GM21367 (cell line): ENCODE results near the gene GABRB3.

Experiments
- ATAC-seq: cut with Tn5 transposase; IDR thresholded peaks from one replicate; pipeline ENCODE4 v1.9.1; 2021; ENCODE audit not compliant: unreplicated experiment

GABRB3 gene

DNA sequence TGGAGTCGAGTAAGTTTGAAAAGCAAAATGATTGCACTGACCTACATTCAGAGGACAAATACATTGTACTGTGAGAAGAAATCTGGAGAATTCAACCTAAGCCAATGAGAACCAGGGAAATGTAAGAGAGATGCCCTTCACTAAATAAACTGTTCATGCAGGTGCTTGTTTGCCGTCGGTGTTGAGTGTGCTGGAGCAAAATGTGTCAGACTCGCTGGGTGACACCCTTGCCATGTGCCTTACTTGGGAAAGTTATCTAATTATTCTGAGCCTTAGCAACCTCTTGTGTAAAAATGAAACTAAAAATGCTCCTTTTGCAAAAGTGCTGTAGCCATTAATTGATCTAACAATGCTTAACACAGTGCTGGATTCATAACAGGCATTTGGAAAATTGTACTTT lies 140.4 kb downstream of the GABRB3 start:
- ATAC-seq = no peak

DNA sequence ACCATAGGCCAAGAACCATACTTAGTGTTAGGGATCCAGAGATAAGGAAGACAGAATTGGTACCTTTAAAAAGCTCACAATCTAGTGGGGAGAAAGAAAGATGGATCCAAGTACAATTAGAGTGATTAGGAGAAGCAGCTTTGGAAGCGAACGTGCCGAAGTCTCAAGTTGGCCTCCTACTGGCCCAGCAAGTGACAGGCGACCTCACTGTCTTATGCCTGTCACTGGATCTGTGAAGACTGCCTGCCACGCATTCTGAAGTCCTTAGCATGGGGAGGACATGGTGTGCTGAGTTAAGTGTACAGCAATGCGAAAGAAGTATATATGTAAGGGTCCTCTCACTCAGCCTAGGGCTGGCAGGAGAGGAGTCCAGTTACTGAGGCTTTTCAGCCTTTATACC lies 141.0 kb downstream of the GABRB3 start:
- ATAC-seq = no peak

DNA sequence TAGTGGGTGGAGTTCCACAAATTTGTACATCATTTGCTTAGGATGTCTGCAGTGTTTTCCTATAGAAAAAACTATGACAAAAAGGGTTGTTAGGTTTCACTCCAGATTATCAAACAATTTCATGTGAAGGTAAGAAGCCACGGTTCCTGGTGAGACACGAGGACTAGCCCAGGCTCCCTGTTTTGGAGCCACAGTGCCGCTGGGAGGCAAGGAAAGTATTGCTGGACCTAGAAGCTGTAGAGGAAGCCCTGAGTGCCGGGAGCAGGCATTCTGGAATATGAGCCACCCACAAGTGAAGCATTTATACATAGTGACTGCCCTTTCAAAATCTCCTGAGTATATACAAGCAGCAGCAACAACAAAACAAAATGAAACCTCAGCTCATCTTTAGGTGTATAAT lies 142.0 kb downstream of the GABRB3 start:
- ATAC-seq = no peak

DNA sequence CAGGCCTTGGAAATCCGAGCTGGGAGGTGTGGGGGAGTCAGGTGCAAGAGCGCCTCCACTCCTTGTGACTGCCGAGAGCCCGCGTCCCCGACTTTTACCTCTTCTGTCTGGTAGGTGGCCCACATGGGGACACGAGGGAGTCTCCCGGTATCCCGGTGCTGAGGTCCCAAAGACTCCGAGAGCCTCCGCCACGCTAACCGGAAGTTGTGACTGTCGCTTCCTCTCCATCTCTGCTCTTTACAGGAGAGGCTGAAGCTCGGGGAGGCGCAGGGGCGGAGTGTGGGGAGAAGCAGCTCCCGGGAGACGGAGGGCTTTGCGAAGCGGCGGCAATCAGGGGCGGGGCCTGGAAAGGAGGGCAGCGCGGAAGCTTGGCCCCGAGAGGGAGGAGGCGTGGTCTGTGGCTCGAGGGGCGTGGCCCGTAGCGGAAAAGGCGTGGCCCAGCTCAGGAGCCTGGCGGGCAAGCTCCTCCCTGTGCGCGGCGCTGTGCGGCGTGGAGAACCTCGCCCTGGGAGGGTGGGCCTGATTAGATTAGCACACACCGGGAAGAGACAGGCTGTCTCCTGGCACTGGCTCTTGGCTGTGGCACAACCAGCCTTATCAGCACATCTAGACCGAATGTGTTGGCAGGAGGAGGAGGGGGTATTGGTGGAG lies 143.9 kb downstream of the GABRB3 start:
- no peak for ATAC-seq

DNA sequence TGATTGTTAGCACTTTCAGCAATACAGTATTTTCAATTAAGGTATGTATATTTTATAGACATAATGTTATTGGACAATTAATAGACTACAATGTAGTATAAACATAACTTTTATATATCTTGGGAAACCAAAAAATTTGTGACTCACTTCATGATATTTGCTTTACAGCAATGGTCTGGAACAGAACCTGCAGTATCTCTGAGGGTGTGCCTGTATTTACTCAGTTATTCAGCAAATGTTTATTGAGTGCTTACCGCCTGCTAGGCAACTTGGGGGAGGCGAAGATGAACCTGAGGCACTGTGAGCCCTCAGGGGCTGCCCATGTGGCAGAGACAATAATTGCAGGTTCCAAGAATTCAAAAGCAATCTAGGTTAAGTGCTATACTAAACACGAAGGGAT lies 144.8 kb downstream of the GABRB3 start:
- ATAC-seq = no peak

DNA sequence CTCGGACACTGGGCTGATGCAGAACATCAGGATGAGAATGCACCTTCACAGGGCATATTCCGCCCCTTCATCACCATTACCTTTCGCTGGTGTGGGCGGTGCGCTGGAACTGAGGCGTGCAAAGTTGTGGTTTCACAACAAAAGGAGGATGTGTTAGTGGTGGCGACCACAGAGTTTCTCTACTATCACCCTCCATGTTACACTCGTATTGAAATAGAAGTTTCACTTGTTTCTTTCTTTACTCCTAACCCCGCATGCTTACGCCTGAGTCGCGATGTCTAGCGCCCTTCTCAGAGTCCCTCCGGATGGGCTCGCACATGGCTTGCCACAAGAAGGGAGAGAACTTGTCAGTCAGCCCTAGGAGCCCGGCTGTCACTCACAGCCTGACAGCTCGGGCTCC lies 148.7 kb downstream of the GABRB3 start:
- no peak for ATAC-seq

DNA sequence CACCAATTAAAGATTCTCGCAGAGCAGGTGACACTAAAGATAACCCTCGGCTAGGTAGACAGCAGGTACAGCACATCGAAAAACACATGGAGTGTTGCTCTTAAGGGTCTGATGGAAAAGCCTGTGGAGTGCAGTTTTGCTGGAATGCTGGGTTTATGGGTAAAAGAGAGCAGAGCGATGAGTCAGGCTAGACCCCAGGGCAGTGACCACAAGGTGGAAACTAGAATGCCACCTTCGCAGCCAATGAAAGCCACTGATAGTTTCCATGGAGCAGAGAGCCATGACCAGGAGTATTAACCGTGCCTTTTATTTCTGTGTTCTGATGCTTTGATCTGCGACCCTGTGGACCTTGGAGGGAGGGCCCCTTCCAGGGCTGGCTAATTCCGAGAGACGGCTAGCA lies 149.8 kb downstream of the GABRB3 start:
- no peak for ATAC-seq

DNA sequence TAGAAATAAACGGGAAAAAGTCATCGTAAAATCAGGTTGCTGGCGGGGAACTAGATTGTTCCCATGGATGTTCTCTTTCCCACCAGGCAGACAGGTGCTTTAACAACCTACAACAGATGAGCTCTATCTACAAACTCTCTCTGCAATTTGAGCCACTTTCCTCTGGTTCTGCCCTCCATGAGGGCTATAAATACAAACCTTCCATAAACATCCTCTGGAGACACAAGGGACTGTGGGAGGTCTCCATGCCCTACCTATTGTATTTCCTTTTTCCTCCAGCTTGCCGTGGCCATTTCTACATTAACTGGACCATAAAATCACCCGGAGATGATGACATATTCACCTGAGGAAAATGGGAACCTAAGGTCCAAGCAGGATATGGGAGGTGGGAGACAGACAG lies 151.1 kb downstream of the GABRB3 start:
- ATAC-seq = no peak

DNA sequence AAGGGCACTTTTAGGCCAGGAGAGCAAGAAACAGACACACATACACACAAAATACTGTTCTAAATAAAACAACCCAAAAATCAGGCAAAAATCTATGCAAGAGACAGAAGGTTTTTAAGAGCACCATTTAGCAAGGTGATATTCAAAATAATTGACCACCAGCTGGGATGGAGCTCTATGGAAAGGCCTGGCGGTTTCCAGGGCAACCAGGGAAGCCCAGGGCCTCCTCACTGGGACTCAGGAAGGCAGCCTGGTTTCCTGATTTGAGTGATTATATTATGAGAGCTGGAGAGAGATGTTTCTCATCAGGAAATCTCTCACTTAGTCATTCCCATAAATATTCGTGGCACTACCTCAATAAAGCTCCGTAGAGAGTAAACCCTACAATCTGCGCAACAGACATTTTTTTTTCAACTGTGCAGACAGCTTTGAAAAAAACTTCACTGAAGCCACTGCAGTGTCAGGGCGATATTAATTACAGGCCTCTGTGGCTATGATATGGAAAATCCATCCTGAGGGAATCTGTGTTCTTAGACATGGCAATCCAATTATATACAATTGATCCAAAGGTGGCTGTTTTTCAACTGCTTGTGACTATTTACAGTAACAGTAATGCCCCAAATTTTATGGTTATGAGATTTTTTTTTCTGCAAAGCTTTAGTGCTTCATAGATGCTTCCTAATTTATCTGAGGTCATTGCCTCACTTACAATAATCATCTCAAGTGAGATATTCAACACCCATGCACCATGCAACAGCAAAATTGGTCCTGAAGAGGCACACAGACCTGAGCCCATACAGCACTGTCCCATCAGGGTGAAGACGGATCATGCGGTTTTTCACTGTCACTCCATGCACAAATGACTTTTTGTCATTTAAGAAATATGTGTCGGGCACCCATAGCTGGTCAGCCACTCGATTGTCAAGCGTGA lies 152.1 kb downstream of the GABRB3 start:
- no peak for ATAC-seq

DNA sequence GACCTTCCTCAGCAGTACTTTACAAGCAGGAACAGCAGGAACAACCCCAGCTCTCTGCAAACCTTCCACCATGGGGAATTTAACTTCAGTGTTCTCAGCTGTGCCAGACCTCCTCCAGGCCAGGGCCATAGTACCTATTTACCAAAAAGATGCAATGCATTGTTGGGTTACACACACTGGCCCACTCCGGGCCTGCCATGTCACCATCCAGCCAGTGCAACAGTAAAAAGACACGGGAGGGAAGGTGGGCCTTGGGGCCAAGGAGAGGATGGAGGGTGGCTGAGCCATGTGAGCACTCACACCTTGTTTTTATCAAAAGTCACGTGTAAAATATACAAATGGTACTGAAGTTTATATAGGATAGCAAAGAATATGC lies 157.0 kb downstream of the GABRB3 start:
- no peak for ATAC-seq

DNA sequence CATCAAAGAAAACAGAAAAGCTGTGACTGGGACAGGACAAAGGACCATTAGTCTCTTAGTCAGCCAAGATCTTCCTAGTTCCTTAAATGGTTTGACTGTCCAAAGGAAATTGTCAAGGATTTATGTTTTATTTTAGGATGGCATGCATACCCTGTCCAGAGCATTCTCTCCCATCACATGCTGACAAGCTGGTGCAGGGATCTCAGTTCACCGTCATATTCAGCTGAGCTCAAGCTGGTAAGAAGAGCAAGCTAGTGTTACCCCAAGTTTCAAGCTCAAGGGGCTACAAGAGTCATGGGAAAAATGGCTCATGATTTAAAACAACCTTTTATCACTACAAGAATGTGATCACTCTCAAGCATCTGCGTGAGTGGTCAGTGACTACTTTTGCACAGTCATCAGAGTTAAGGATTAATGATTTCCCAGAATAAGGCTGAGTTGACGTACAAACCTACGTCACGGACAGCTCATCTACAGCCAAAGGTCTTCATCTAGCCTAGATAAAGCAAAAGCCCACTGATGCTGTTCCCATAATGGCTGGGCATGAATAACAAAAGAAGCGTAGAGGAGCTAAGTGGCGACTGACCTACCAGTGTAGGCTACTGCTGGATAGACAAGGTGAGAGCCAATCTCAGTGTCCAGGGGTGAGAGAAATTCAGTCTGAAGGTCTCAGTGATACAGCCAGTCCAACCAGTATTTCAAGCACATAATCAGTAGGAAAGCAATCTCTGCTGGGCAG lies 157.5 kb downstream of the GABRB3 start:
- no peak for ATAC-seq

DNA sequence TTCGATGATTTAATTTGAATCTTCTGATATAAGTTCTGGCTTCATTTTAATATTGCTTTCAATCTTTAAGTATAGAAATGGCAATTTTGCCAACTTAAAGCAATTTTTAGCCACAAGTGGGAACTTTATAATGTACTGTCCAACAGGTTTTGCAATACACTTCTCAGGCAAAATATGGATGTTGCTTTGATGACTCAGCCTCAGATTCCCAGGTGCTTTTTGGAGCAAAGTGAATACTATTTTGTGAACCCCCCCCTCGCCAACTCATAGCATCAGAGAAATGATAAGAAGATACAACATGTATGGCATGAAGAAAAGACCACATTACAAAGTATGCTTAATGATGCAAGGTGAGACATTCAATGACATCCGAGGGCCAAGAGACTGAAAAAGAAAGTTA lies 158.1 kb downstream of the GABRB3 start:
- no peak for ATAC-seq

DNA sequence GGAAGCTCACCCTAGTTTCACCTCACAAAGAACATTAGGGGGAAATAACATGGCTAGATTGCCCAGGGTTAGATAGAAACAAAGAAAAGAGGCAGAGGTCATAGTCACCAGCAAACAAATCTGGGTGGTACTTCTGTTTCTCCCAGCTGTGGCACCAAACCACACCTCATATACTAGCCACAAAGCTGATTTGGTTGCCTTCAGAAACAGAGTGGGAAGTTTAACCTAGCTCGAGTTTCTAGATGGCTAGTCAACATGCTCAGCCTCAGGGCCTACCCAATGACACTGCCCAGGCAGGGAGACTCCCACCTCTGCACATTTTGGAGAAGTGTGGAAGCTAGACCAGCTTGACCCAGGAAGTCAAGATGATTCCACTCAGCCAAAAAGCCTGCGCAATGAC lies 174.2 kb downstream of the GABRB3 start:
- no peak for ATAC-seq

DNA sequence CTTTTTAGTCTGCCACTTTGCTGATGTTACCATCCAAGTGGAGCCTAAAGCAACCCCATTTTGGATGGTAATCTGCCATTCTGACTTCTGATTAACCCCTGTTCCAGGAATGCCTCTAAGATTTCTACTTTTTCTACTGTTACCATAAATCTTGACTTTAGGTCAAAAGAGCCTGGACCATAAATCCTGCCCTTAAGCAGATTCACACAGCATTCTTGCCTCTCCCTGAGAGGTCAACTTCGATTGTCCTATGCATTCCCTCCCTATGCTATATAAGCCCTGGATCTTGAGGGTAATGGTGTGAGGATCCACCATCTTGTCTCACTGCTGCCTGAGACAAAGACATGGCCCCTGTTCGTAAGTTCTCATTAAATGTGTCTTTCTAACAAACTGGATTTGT lies 177.3 kb downstream of the GABRB3 start:
- no peak for ATAC-seq

DNA sequence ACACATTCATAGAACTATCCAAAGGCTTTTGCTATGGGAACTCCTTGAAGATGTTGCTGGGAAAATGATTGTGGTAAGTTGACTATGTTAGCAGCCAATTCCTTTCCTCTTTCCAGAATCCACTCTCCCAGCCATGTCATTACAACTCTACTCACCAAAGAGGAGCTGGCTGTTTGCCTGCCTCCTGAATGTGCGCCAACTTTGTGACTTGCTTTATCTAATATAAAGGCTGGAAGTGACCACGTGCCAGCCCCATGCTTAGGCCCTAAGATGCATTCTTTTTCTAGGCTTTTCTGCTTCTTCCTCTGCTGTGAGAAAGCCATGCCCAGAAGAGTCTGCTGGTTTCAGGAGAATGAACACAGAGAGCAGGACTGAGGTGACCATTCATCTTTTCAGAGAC lies 182.2 kb downstream of the GABRB3 start:
- ATAC-seq = no peak

DNA sequence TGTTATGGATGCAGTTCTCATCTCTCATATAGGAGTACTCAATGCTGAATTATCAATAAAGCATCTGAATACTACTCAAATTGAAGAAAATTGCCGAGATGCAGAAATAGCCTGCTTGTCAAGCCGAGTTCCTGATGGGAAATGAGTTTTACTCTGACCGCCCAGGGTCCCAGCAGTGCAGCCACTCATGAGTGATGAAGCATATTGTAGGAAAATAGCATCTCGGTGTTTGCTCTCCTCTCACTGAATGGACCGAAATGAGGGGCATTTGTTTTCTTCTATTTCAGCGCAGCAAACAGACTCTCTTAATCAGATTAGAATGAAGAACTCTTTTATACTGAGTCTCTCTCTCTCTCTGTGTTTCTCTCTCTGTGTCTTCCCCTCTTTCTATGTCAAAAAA lies 190.0 kb downstream of the GABRB3 start:
- no peak for ATAC-seq

DNA sequence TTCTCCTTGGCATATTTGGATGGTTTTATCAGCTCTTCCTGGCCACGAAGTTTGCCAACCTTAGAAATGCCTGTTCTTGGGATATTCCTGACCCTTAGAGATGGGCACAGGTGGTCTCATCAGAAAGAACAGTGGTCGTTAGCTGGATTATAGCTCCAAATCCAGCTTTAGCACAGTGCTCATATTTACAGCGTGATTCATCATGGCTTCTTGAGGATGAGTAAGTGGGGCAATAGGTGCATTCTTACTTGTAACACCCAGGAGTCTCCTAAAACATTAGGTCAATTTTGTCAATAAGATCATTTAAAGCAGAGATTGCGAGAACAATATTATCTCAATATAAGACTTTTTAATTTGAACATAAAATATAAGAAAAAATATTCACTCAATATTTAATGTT lies 191.9 kb downstream of the GABRB3 start:
- ATAC-seq = no peak

DNA sequence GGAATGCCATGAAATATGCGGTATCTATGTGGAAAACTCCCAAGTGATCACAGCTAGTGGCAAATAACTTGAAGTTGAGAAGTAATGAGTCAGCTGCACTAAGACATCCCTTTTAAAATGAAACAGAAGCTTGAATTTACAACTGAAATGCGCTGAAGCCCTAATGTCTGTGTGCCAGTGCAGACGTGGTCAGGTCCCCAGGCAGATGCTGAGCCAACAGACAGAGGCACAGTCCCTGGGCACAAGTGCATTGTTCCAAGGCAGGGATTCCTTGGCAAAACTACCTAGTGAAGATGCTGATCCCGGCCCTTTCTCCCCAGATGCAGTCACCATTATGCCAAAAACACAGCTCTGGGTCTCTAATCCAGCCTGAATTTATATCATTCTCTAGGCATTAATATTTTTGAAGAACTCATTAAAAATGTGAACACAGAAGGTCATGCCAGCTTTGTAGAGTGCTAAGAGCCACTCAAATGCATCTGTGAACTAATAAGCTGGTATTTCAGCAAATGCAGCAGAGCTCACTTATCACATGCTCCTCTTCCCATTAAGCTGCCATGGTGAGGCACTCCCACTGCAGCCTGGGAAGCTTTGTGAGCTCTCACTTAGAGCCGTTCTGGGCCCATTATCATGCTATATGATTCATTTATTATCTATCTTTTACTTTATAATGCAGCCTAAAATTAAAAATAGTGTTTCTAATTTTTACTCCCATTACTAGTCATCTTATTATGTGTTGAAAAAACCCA lies 200.1 kb downstream of the GABRB3 start:
- no peak for ATAC-seq

DNA sequence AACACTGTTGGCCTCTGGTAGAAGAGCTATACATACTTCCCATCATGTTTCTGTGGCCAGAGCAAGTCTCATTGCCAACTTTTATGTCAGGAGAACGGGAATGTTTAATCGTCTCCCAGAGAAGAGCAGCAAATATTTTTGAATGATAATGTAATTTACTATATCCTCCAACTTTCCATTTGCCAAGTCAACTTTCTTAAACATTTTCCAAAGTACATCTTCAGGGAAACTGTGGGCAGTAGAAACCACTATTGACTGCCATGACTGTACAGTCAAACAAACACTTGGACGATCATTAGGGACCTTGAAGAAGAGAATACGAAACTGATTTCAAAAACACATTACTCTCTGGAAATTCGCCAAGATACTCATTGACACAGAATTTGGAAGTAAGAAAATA lies 201.5 kb downstream of the GABRB3 start:
- ATAC-seq = no peak

DNA sequence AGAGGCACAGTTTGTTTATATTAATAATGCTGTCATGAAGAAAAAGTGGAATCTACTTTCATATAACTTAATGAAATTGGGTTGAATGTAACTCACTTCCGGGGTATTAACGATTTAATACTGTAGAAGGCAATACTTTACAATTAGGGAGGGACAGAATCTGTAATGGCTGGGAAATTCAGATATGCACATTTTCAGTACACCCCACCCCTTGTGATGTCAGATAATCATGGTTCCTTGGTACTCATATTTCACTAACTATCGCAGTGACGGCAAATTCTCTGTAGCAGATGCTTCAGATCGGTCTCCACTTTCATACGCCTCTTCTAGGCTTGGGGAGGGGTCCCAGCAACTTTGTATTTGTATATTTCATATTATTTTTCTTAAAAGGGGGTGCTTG lies 207.3 kb downstream of the GABRB3 start:
- ATAC-seq = no peak

DNA sequence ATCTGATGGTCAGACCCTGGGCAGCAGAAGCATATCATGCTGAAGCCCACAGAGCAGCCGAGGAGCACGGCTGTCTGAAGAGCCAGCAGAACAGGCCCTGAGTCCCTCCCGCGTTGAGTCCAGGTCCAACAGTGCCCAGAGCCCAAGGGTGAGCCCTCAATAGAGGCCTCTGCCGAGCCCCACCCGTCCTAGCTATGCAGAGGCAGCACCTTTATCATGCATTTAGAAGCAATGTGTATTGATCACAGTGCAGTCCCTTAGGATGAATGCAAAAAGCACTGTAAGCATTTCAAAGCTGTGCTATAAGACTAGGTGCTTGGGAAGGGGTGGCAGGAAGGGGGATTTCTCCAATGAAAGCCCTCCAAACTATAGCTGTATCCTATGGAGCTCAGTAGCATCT lies 208.5 kb downstream of the GABRB3 start:
- ATAC-seq = no peak
